Measurements from ENCODE around the gene MYO9A. TPM values are rescaled to one million over a fixed set of nuclear protein-coding genes. Genes with fewer than 3 reads are reported as not detected.

Gene MYO9A
- total RNA-seq, 1 experiment from 2014 or later: 23.0 TPM

DNA sequence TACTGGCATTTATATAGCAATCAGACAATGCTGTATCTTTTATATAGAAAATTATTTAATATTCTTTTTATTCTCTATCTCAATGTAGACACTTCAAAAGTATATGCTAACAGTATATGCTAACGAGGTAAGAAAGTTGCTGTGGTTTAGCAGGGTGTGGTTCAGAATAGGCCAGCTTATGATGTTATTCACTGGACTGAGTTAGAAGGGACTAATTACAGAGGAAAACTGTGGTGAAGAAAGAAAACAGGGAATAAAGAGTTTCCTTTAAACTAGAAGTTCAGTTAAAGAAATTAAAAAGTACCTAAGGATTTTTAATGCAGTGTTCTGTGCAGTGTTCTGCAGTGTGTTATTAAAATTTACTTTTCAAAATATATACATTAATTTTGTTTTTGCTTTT is 59.4 kb downstream of the MYO9A start:
- Histone ChIP-seq H3K27me3 (ENCODE audit: insufficient read depth, low read length) (no peaks in the 10 kb centered on the region), H3K36me3 (ENCODE audit: control insufficient read depth in 1 of 2, insufficient read depth in 2 of 2, low read length in 2 of 2) (no peaks in the 10 kb centered on the region), H4K20me1 (ENCODE audit: insufficient read depth) (no peaks in the 10 kb centered on the region), H3K4me3 (replicated peaks in 1 of 2; ENCODE audit: low read depth in 1 of 2, low read length in 2 of 2) (no peak overlapping the region), H2AFZ (ENCODE audit: low read depth, low read length, poor library complexity, severe bottlenecking) (no peak overlapping the region), H3K4me2 (ENCODE audit: low read length) (no peak overlapping the region), H3K9ac (ENCODE audit: low read length) (no peak overlapping the region), H3K9me3 (ENCODE audit: control insufficient read depth in 1 of 2, insufficient read depth in 1 of 2, low read depth in 1 of 2, low read length in 2 of 2) (no peaks in the 10 kb centered on the region), H3K79me2 (ENCODE audit: insufficient read depth, low read length) (0 out of 2 replicates have a peak, but pooled peaks cover 3% of the 10 kb centered on the region), H3K27ac (ENCODE audit: low read depth, low read length) (no peak overlapping the region), H3K4me1 (ENCODE audit: control insufficient read depth in 1 of 2, insufficient read depth in 2 of 2, low read length in 2 of 2) (no peaks in the 10 kb centered on the region), H3K9me2 (ENCODE audit: insufficient read depth) (0 out of 2 replicates have a peak, but pooled peaks cover 3% of the 10 kb centered on the region)
- POLR2A ChIA-PET: no interaction called here
- RAD21 ChIA-PET (ENCODE audit: low non-redundant PET in 1 of 2, low total read pairs in 2 of 2, uncharacterized antibody in 2 of 2, unreplicated experiment in 2 of 2): no interaction called here
- CTCF ChIA-PET: interaction anchor here (0.6 kb wide), 1 partner anchor 72 kb away, joined by 4 read pairs; no protein-coding TSS in a partner anchor
- ATAC-seq: no peak
- intact Hi-C loops (cut with micrococcal nuclease): no loop called here
- DNase-seq (ENCODE audit: low read depth, low spot score): no peak
- BruUV-seq (replicated peaks): no TSS peak
- TF ChIP-seq, protein P1, sequence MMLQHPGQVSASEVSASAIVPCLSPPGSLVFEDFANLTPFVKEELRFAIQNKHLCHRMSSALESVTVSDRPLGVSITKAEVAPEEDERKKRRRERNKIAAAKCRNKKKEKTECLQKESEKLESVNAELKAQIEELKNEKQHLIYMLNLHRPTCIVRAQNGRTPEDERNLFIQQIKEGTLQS (IDR thresholded peaks at IDR 0.05): no peak
- no peak for TF ChIP-seq POLR2AphosphoS5 (IDR thresholded peaks at IDR 0.05; ENCODE audit: low read depth, low read length)
- TF ChIP-seq YY1 (IDR thresholded peaks at IDR 0.05; ENCODE audit: extremely low read depth, insufficient replicate concordance, low read depth, low read length): no peak
- TF ChIP-seq, protein P2, sequence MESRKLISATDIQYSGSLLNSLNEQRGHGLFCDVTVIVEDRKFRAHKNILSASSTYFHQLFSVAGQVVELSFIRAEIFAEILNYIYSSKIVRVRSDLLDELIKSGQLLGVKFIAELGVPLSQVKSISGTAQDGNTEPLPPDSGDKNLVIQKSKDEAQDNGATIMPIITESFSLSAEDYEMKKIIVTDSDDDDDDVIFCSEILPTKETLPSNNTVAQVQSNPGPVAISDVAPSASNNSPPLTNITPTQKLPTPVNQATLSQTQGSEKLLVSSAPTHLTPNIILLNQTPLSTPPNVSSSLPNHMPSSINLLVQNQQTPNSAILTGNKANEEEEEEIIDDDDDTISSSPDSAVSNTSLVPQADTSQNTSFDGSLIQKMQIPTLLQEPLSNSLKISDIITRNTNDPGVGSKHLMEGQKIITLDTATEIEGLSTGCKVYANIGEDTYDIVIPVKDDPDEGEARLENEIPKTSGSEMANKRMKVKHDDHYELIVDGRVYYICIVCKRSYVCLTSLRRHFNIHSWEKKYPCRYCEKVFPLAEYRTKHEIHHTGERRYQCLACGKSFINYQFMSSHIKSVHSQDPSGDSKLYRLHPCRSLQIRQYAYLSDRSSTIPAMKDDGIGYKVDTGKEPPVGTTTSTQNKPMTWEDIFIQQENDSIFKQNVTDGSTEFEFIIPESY (IDR thresholded peaks at IDR 0.05; ENCODE audit: extremely low read depth, insufficient replicate concordance, low read length): no peak
- TF ChIP-seq, protein P3, sequence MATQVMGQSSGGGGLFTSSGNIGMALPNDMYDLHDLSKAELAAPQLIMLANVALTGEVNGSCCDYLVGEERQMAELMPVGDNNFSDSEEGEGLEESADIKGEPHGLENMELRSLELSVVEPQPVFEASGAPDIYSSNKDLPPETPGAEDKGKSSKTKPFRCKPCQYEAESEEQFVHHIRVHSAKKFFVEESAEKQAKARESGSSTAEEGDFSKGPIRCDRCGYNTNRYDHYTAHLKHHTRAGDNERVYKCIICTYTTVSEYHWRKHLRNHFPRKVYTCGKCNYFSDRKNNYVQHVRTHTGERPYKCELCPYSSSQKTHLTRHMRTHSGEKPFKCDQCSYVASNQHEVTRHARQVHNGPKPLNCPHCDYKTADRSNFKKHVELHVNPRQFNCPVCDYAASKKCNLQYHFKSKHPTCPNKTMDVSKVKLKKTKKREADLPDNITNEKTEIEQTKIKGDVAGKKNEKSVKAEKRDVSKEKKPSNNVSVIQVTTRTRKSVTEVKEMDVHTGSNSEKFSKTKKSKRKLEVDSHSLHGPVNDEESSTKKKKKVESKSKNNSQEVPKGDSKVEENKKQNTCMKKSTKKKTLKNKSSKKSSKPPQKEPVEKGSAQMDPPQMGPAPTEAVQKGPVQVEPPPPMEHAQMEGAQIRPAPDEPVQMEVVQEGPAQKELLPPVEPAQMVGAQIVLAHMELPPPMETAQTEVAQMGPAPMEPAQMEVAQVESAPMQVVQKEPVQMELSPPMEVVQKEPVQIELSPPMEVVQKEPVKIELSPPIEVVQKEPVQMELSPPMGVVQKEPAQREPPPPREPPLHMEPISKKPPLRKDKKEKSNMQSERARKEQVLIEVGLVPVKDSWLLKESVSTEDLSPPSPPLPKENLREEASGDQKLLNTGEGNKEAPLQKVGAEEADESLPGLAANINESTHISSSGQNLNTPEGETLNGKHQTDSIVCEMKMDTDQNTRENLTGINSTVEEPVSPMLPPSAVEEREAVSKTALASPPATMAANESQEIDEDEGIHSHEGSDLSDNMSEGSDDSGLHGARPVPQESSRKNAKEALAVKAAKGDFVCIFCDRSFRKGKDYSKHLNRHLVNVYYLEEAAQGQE (IDR thresholded peaks at IDR 0.05; ENCODE audit: low read depth): no peak
- TF ChIP-seq TCF7L2 (IDR thresholded peaks at IDR 0.05; ENCODE audit: borderline replicate concordance, extremely low read depth, insufficient read depth, insufficient read length): no peak
- no peak for TF ChIP-seq EZH2phosphoT487 (IDR thresholded peaks at IDR 0.05; ENCODE audit: borderline replicate concordance)
- no peak for TF ChIP-seq JUND (IDR thresholded peaks at IDR 0.05)
